IPS-18c (cell line): Measurements from ENCODE around the gene MYO1C.

ENCODE experiments used
- H3K4me3 ChIP-seq: 2 replicates; pipeline ENCODE4 v1.7.0; 2013; ENCODE audit warnings: low read depth, mild to moderate bottlenecking, low read length, moderate library complexity; ENCODE audit not compliant: insufficient read depth
- H3K9me3 ChIP-seq: one replicate; pipeline ENCODE4 v1.6.1; 2013; ENCODE audit warnings: mild to moderate bottlenecking, low read length, moderate library complexity; ENCODE audit not compliant: control insufficient read depth, insufficient read depth

The MYO1C gene

DNA sequence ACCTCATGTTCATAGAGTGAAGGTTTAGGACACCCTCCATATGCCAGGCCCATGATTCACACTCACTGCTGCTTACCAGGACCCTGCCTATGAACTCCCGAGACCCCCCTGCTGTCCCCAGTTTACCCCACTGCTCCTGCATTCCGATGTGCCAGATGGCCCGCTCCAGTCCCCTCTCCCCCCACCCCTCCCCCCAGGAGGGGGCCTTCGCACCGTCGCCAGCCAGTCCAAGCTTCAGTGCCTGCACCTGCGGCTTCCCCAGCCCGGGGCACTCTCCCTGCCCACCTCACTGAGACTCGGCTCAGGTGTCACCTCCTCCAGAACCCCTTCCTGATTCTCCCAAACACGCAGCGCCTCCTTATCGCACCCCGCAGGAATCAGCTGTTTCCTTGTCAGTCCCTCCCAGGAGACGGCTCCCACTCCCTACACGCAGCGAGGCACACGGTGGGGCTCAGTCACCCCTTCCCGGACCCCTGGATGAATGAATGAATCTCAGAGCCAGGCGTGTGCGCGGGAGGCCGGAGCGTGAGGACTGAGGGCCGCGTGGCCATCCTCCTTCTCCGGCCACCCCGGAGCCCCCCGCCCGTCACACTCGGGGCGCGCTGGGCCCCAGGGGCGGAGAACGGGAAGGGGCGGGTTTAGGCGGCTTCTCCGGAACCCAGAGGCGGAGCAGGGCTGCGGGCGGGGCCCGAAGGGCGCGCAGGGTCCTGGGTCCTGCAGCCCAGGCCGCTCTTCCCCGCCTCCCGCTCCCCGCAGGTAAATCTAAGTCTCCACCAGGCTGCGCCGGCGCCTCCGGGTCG lies 1.6 kb downstream of the MYO1C start:
- H3K9me3 ChIP-seq: no peaks in the 10 kb centered on the region
- peak overlapping the region; percentile 84 for H3K4me3 ChIP-seq

DNA sequence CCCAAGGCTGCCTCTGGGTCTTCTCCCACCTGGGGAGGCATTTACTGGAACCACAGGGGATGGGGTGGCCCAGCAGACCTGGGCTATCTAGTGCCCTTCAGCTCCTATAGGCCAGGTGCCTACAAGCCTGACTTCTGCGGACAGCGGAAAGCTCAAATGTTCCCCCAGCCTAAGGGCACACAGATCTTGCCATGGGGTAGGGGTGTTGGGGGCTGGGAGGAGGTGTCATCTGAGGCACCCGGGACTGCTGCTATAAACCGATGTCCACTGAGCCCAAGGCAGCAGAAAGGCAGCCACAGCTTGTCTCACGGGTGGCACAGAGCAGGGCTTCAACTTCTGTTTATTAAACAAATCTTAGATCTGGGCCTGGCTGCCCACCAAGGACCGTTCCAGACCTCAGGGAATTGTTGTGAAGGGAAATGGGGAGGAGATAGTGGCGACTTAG lies 3.6 kb downstream of the MYO1C start:
- H3K9me3 ChIP-seq: no peaks in the 10 kb centered on the region
- H3K4me3 ChIP-seq: no peak overlapping the region

GRCh38 chr17:1487939-1488825 lies 4.3 kb downstream of the MYO1C start:
- Histone ChIP-seq H3K4me3 (peak overlapping the region; percentile 59), H3K9me3 (no peaks in the 10 kb centered on the region)

DNA sequence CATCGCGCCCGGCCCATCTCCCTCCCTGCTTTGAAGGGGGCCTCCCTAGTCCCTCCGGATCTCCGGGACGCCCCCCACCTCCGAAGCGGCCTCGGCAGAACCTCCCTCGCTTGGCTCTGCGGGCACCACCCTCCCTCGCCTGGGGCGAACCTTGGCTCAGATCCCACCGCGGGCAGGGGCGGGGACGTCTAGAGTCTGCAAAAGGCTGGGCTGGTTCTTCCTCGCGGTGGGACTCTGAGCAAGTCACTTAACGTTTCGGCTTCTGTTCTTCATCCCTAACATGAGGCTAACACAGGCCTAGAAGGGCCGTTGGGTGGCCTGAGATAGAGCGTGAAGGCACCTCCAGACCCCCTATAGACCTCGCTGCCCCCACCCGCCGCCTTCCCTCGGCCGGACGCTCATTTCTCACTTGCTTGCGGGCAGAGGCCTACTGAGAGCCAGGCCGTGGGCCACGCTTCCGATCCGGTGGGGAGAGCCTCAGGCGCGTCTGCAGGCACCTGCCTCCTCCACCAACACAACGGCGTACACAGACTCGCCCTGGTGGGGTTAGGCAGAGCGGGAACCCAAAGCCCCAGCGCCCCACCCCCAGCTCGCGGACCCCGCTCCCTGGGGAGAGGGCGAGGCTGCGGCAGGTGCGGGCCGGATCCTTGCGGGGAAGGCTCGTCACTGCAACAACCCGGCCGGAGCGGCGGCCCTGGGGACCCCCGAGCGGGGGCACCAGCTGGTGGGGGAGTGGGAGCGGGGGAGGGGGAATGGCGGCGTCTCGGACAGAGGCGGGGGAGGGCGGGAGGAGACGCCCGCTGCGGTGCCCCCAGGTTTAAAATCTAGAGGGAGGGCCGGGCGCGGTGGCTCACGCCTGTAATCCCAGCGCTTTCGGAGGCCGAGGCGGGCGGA lies 5.4 kb downstream of the MYO1C start:
- Histone ChIP-seq H3K9me3 (no peaks in the 10 kb centered on the region), H3K4me3 (peak overlapping the region; percentile 59; the same call in 1 of the 2 replicates)

DNA sequence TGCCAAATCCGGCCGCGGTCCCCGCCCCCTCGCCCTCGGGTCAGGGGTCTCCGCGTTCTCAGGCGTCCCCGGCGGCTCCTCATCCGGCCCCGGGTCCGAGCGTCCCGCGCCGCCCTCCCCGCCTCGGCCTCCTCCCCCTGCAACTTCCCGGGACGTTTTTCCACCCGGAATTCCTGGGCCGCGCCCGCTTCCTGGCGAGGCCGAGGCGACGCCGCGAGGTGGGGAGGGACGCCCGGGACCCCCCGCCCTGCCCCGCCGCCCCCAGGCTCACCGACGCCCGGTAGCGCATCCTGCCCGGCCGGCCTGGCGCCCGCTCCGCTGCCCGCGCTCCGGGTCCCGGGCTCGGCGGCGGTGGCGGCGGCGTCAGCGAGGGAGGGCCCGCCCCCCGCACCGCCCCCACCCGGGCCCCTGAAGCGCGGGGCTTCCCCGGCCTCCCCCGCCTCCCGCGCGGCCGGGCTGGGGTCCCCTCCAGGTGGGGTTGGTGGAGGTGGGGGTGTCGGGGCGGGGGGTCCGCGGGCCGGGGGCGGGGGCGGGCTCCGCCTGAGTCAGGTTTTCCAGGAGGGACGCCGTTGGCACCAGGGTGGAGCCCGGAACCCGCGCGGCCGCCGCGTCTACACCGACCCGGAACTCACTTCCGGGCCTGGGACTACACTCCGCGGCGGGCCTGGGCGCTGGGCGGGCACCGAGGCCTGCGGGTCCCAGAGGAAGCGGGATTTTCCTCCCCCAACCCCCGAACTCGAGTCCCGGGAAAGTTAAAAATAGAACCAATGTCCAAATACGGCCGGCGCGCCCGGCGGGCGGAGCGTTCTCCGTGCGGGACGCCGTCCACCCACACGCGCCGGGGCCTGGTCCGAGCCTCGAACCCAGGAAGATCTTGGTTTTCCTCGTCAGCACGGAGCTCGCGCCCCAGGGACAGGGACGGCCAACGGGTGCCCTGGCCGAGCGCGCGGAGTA lies 6.8 kb downstream of the MYO1C start:
- no peaks in the 10 kb centered on the region for H3K9me3 ChIP-seq
- H3K4me3 ChIP-seq: peak overlapping the region; percentile 52

- no peaks in the 10 kb centered on the region for H3K9me3 ChIP-seq
- peak overlapping the region; percentile 52 for H3K4me3 ChIP-seq
Measured at GRCh38 chr17:1484676-1485422, 7.6 kb downstream of the MYO1C start.

- H3K4me3 ChIP-seq: no peak overlapping the region
- H3K9me3 ChIP-seq: no peaks in the 10 kb centered on the region
Measured at GRCh38 chr17:1484060-1484535, 8.4 kb downstream of the MYO1C start.

GRCh38 chr17:1482680-1483079 lies 9.8 kb downstream of the MYO1C start:
- H3K9me3 ChIP-seq: no peaks in the 10 kb centered on the region

GRCh38 chr17:1481736-1482135 lies 10.8 kb downstream of the MYO1C start:
- no peaks in the 10 kb centered on the region for H3K9me3 ChIP-seq
- no peak overlapping the region for H3K4me3 ChIP-seq

More at GRCh38 chr17:1482680-1483079, 9.8 kb downstream of the MYO1C start:
- no peak overlapping the region for H3K4me3 ChIP-seq

GRCh38 chr17:1480747-1481465 lies 11.6 kb downstream of the MYO1C start:
- Histone ChIP-seq H3K9me3 (no peaks in the 10 kb centered on the region), H3K4me3 (no peak overlapping the region)

DNA sequence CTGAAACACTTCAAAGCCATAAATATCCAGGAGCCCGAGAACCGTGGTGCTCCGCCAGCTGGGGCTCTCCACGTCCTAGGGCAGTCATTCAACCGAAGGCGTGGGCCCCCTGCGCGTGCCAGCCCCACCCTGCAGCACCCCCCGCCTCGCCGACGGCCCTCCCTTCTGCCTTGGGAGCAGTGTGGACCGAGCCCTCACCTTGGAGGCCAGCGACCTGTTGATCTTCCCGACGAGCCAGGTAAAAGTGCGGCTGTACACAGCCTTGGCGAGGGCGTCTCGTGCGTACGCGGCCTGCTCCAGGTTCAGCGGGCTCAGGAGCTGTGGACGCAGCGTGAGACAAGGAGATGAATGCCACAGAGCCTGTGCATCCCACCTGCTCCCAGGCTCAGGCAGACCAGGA lies 14.1 kb downstream of the MYO1C start:
- Histone ChIP-seq H3K9me3 (no peaks in the 10 kb centered on the region), H3K4me3 (no peak overlapping the region)

- Histone ChIP-seq H3K9me3 (no peaks in the 10 kb centered on the region), H3K4me3 (no peak overlapping the region)
Measured at GRCh38 chr17:1475321-1475854, 17.1 kb downstream of the MYO1C start.

DNA sequence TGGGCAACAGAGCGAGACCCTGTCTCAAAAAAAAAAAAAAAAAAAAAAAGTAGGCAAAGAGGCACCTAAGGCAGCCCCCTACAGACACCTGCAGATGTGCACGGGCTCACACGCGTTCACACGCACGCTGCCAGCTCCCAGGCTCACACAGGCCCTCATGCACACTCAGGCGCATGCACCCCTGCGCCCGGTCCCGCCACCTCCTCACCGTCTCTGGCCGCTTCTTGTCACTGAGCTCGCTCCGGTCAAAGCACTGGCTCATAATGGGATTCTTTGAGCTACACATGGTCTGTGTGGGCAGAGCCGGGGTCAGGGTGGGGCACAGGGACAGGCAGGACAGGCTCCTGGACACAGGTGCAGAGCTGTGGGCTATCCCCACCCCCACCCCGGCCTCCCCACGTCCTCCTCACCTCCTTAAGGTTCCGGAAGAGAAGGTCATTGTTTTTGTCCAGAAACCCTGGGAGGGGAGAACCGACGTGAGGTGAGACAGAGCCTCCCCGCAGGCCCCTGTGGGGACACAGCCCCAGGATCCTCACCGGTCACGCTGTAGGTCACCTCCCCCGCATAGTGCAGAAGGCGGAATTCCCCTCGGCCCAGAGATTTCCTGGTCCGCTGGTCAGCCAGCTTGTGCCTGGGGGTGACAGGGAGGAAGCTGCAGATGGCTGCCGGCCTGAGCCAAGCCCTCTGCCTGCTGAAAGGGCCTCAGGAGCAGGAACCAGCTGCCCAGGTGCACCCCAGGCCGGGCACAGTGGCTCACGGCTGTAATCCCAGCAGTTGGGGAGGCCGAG lies 17.9 kb downstream of the MYO1C start:
- H3K4me3 ChIP-seq: no peak overlapping the region
- H3K9me3 ChIP-seq: no peaks in the 10 kb centered on the region

GRCh38 chr17:1473841-1474240 lies 18.6 kb downstream of the MYO1C start:
- Histone ChIP-seq H3K9me3 (no peaks in the 10 kb centered on the region), H3K4me3 (no peak overlapping the region)
